ENCODE results near the gene RHBDL3. TPM values are rescaled to one million over a fixed set of nuclear protein-coding genes. Genes with fewer than 3 reads are reported as not detected.

The RHBDL3 gene
- total RNA-seq, result 1.1 to 1.2 TPM (median 1.2 TPM) in 3 replicates

GRCh38 chr17:32265192-32265923 lies at the start of gene RHBDL3:
Gene RHBDL3, plus strand, starts transcription at chr17:32265832. Its CDS starts 358 bp downstream, at chr17:32266190.
- H3K36me3 Mint-ChIP-seq, result no peaks in the 10 kb centered on the region
- peak within 1 kb of the TSS; percentile 73 for H3K4me3 Mint-ChIP-seq
- H3K27ac Mint-ChIP-seq, result no peak within 1 kb of the TSS
- H3K27me3 Mint-ChIP-seq (ENCODE audit: low read depth), result peaks cover 86% of the 10 kb centered on the region
- H3K4me1 Mint-ChIP-seq, result peaks cover 33% of the 10 kb centered on the region
- no peak for DNase-seq (ENCODE audit: low spot score in 2 of 2, unreplicated experiment in 2 of 2)
- no peaks in the 10 kb centered on the region for H3K9me3 Mint-ChIP-seq
- TF ChIP-seq CTCF (IDR thresholded peaks at IDR 0.05; ENCODE audit: unreplicated experiment), result no peak

- H3K27me3 Mint-ChIP-seq (ENCODE audit: low read depth), result no peaks in the 10 kb centered on the region
- no peak for TF ChIP-seq CTCF (IDR thresholded peaks at IDR 0.05; ENCODE audit: unreplicated experiment)
- DNase-seq (ENCODE audit: low spot score in 2 of 2, unreplicated experiment in 2 of 2), result no peak
- H3K27ac Mint-ChIP-seq, result no peak overlapping the region
- no peaks in the 10 kb centered on the region for H3K9me3 Mint-ChIP-seq
- H3K4me1 Mint-ChIP-seq, result no peaks in the 10 kb centered on the region
- no peak overlapping the region for H3K4me3 Mint-ChIP-seq
- peaks cover 4% of the 10 kb centered on the region for H3K36me3 Mint-ChIP-seq
Measured at GRCh38 chr17:32222621-32223020, 43.0 kb upstream of the RHBDL3 start.

- H3K4me1 Mint-ChIP-seq, result no peaks in the 10 kb centered on the region
- no peaks in the 10 kb centered on the region for H3K9me3 Mint-ChIP-seq
- no peak overlapping the region for H3K4me3 Mint-ChIP-seq
- TF ChIP-seq CTCF (IDR thresholded peaks at IDR 0.05; ENCODE audit: unreplicated experiment), result no peak
- H3K36me3 Mint-ChIP-seq, result peaks cover 3% of the 10 kb centered on the region
- no peaks in the 10 kb centered on the region for H3K27me3 Mint-ChIP-seq (ENCODE audit: low read depth)
- no peak for DNase-seq (ENCODE audit: low spot score in 2 of 2, unreplicated experiment in 2 of 2)
- H3K27ac Mint-ChIP-seq, result no peak overlapping the region
Measured at GRCh38 chr17:32223703-32224102, 41.9 kb upstream of the RHBDL3 start.

- no peak for TF ChIP-seq CTCF (IDR thresholded peaks at IDR 0.05; ENCODE audit: unreplicated experiment)
Measured at GRCh38 chr17:32226886-32227285, 38.7 kb upstream of the RHBDL3 start.

GRCh38 chr17:32227910-32228309 lies 37.7 kb upstream of the RHBDL3 start:
- TF ChIP-seq CTCF (IDR thresholded peaks at IDR 0.05; ENCODE audit: unreplicated experiment), result no peak
- Mint-ChIP-seq H3K27me3 (ENCODE audit: low read depth) (no peaks in the 10 kb centered on the region), H3K36me3 (peaks cover 3% of the 10 kb centered on the region), H3K4me1 (peaks cover 4% of the 10 kb centered on the region), H3K9me3 (no peaks in the 10 kb centered on the region), H3K4me3 (no peak overlapping the region), H3K27ac (no peak overlapping the region)
- no peak for DNase-seq (ENCODE audit: low spot score in 2 of 2, unreplicated experiment in 2 of 2)

More at GRCh38 chr17:32226886-32227285, 38.7 kb upstream of the RHBDL3 start:
- Mint-ChIP-seq H3K4me1 (peaks cover 2% of the 10 kb centered on the region), H3K27ac (no peak overlapping the region), H3K4me3 (no peak overlapping the region), H3K27me3 (ENCODE audit: low read depth) (no peaks in the 10 kb centered on the region), H3K36me3 (peaks cover 3% of the 10 kb centered on the region), H3K9me3 (no peaks in the 10 kb centered on the region)
- DNase-seq (ENCODE audit: low spot score in 2 of 2, unreplicated experiment in 2 of 2), result no peak
